OCI-M2 (cell line): Measurements from ENCODE around the gene AKR1C1.
"Not testable (repeated sequence)": the region's sequence is repeated elsewhere in the genome, so short reads cannot be mapped to it uniquely, and the experiment has no call there.

Experiments used
- DNase-seq: peaks from one replicate; lab custom pipeline; 2025; ENCODE audit not compliant: unreplicated experiment; lab: John Stamatoyannopoulos, UW

The AKR1C1 gene

DNA sequence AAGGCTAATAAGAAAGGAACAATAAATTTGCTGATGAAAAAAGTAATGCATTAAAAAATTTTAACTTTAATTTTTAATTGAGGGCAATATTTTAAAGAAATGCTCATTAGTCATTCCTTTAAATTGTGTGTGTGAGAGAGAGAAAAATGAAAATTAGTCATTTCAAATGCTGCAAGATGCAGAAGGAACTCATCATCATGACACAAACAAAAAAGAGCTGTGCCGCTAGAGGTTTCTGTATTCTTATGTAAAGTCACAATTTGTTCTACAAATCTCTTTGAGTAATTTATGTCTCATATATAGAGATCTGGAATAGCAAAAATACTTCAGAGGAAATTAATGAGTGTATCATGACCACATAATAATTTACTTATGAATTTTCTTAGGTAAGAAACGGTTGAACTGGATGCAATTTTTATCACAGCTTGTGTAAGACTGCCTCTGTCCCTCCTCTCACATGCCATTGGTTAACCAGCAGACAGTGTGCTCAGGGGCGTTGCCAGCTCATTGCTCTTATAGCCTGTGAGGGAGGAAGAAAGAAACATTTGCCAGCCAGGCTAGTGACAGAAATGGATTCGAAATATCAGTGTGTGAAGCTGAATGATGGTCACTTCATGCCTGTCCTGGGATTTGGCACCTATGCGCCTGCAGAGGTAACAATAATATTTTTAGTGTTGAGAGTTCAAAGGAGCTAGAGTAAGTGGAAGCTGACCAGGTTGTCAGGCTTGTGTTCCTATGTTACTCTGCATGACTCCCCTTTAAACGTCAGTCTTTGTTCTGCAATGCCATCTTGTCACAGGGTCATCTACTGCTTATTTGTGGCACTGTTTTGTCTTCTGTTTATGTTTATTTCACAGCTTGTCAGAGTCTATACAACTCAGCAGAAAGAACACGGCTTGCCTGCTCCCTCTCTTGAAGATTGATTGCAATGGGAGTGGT, at the start of gene AKR1C1:
Gene AKR1C1, plus strand, starts transcription at position 540 of the 939 bp plus-strand sequence. Its CDS starts 30 bp downstream, at position 570.
- DNase-seq, result not testable (repeated sequence)

DNA sequence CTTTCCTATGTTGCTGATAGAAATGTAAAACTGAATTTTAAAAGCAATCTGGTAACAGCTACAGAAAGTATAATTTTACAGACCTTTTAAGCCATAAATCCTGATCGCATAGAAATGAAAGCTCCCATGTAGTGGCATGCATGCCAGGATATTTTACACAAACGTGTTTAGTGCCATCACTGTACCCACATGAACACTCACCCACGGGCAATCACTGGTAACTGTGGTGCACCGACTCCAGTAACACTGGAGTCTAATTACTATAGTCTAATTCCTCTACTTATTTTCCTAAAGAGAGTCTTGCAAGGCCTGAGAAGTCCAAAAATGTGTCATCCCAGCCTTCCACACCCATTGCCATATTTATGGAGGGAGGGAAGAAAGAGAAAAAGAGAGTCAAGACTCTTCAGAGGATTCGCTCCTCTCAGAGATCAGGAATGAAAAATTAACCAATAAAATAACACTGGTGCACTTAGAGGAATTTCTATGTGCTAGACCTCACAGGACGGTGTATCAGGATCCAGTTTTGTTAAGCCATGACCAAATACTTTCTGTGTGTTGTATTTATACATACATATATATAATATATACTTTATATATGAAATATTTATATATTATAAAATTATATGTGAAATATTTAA, 48.9 kb upstream of the AKR1C1 start:
- no peak for DNase-seq

DNA sequence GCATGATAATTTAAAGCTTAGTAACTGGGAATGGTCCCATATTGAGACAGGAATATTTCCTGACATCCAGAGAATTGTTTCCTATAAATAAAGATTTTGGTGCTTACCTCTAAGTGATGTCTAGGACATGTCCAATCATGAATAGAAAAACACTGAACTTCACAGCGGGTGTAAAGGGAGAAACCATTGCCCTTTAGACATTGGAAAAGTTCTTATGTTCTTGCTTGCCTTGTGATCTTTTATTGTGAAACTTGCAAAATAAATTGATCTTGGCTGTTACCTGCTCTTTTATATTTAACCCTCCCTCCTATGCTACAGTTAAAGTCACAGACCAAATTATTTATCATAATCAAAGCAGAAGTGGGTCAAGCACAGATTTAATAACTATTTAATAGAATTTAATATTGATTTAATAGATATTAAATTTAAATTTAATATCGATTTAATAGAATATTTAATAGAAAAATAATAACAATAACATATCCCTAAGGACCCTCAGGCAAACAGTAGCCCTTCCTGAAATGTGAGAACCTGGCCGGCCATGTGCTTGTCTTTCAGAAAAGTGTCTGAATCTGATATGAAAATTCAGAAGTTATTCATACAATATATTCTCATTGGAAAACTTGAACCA, 47.0 kb upstream of the AKR1C1 start:
- no peak for DNase-seq

DNA sequence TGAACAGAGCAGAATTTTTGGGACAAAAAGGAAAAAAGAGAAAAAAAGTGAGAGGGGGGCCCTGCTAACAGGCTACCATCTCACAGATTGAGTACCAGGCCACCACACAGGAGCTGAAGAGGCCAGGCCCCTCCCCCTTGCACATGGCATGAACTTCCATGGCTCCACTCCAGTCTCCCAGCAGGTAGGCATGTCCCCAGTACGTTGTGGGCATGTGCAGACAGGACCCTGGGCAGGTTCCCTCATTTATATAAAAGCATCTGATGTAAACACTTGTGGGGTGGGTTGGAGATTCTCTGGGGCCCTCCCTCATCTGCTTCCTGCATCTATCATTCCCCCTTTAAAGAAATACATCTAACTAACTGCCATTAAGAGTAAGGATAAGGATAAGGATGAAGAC, 45.0 kb upstream of the AKR1C1 start:
- DNase-seq, result no peak

DNA sequence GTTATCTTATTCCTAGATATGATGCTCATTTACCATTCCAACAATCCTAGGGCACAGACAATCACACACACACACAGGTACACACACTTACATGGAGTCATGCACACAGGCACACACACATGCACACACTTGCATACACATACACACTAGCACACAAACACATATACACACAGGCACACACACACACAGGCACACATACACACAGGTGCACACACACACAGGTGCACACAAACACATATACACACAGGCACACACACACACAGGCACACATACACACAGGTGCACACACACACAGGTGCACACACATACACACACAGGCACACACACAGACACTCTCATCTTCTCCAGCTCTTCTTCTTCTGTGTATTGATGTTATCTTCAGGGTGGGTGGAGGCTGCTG, 38.7 kb upstream of the AKR1C1 start:
- not testable (repeated sequence) for DNase-seq

DNA sequence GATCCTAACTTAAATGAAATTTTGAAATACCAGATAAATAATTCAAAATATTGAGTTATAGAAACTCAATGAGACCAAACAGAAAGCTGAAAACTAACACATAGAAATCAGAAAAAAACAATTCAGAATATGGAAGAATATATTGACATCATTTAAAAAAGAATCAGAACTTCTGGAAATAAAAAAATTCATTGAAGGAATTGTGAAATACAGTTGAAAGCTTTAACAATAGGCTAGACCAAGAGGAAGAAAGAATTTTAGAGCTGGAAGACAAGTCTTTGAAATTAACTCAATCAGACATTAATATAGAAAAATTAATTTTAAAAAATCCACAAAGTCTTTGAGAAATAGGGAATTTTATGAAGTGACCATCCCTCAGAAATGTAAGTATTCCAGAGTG, 36.8 kb upstream of the AKR1C1 start:
- no peak for DNase-seq

DNA sequence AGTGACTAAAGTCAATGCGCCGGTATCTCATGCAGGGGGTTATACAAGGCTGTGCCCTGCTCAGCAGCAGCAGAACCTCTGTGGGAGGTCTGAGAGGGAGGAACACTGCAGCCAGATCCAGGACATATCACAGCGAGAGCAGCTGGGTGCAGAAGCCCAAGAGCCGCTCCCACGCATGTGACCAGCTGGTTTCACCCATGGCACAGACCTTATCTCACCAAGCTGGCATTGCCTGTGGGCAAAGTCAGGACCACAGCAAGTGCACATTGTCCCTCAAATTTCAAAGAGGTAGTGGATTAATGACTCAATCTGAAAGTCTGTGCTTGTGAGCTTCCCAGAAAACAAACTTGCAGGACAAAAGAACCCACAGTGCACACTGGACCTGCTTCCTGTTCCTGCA, 31.6 kb upstream of the AKR1C1 start:
- DNase-seq, result no peak

DNA sequence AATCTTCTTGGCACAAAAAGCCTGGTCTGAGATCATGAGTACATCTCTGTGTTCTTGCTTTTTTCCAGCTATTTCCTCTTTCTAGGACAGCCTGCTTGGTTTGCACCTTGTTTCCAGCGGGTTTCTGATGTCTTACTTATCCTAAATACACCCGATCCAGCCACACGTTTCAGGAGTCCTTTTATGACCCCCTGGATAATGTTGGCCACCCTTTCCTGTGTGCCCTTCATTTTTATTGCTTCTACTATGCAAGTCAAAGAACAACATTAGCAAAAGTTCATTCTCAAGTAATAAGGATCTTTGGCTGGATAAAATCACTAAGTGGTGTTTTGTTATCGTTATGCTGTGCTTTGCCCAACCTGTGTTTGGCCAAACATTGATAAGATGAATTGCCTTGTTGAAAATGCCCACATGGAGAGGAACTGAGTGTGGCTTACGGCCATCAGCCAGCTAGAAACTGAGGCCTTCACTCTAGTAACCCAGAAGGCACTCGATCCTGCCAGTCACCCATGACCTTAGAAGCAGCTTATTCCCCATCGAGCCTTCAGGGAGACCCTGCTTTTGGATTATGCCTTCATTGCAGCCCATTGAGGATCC, 28.7 kb upstream of the AKR1C1 start:
- DNase-seq, result no peak

DNA sequence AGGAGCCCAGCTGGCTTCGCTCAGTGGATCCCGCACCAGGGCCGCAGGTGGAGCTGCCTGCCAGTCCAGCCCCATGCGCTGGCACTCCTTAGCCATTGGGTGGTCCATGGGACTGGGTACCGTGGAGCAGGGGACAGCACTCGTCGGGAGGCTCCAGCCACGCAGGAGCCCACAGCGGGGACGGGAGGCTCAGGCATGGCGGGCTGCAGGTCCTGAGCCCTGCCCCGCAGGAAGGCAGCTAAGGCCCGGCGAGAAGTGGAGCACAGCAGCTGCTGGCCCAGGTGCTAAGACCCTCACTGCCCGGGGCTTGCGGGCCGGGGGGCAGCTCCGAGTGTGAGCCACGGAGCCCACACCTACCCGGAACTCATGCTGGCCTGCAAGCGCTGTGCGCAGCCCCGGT, 25.9 kb upstream of the AKR1C1 start:
- no peak for DNase-seq

DNA sequence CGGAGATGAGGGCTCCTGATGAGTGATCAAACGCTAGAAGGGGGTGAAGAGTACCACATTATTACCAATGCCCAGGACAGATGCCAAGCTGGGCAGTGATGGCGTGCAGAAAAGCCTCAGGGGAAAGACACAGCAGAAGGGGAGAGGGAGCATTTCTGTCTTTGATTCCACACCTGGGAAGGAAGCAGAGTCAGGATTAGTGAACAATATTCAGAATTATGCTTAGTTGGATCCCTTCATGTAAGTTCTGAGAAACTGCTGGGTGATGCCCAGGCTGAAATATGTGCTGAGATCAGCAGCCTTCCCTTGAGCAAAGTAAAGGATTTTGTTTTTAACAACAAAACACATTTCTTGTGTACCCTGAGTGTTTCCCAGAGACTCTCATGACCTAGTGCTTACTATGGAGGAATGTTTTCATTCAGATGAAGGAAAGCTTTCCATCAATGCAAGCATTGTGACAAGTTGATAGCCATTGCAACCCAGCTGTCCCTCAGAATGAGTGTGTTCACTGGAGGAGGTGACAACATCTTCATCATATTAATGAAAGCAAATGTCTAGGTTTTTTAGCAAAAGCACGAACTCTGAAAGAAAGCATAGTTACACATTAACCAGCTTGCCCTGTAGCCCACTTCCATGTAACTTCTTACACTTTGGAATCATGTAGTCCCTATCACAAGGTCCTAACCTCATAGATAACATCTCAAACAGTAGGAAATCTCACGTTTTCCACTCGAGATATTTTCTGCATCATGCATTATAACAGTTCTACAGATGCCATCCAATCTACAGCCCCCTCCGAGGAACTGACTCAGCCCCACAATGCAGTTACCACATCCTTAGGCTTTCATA, 23.8 kb upstream of the AKR1C1 start:
- DNase-seq, result no peak

DNA sequence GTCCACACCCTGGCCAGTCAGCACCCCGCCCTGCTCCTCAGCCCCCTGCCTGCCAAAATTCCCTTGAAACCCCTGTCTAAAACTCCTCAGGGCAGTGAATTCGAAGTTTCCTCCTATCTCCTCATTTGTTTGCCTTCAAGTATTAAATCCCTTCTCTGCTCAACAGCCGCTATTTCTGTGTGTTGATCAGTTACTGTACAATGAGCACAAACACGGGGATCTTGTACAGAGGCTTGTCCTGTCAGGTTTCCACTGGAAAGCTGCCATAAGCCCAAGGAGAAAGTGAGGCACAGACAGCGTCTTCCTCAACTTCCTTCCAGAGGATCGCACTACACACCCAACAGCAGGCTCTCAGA, 23.2 kb upstream of the AKR1C1 start:
- DNase-seq, result not testable (repeated sequence)

DNA sequence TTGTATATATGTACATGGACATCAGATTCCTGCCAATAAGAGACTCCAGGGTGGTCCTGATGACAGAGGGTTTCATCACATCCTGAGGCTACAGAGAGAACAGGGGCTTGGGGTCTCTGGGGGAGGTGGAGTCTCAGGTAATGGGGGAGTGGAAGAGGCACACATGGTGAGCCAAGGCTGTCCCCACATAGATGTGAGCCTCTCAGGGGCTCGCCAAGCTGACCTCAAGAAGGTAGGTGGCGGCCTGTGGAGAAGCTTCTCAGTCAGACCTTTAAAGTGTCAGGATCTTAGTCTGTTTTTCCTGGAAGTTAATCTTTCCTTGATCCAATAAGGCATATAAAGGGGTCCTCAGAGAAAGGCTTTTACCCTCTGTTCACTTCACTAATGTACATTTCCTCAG, 22.3 kb upstream of the AKR1C1 start:
- DNase-seq, result not testable (repeated sequence)

DNA sequence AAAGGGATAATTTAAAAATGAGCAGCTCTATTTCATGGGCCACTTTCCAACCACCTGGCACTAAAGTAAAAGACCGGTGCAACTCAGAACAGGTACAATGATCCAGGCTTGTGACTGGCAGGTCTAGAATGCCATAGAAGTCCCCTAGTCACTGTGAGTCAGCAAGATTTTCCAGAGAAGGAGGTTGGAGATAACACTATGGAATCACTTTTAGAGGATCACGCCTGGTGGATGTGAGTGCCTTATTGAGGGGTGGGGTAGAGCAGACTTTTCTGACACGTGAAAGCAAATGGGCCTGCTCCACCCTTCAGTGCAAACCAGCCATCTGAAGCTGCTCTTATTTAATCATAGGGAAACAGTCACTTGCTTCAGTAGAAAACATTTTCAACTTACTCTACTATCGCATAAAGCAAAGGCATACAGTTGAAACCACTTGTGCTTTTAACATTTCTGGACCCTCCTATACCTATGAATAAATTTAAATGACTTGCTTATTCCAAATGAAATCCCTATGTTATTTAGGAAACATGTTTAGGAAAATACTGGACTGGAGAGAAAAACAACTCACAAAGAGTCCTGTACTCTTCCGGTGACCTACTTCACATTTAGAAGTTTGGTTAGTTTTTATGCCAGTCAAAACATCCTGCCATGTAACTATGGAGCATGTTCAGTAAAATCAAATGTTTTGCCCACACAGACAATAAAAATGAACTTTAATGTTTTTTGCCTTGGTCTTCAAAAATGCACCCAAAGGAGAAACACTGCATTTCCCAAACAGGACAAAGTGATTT, 21.5 kb upstream of the AKR1C1 start:
- peak; percentile 9 for DNase-seq

DNA sequence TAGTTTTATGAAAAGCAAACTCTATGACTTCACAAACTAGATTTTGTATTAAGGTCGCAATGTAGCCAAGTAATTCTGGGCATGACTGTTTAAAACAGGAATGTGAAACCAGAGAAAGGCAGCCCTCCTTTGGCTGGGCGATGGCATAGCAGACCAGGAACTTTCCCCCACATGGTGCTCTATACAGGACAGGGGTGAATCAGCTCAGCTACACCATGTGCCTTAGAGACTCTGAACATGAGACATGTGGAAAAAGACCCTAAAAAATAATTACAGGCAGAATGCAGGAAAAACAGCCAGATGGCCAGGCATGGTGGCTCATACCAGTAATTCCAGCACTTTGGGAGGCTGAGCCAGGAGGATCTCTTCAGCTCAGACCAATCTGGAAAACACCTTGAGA, 20.3 kb upstream of the AKR1C1 start:
- DNase-seq, result not testable (repeated sequence)

DNA sequence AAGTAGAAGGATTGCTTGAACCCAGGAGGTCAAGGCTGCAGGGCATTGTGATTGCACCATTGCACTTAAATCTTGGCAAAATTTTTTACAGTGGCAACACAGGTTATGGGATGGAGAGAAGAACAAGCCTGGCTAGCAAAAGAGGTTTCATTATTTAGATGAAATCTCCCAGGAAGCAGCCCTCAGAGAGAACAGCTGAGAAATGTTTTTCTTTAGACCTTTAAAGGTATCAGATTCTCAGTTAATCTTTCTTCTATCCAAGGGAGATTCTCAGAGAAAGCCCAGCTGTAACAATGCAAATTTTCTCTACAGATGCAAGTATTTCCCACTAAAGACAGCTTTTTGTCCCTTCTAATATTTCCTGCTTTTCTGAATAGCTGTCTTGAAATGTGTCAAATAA, 19.8 kb upstream of the AKR1C1 start:
- DNase-seq, result not testable (repeated sequence)

DNA sequence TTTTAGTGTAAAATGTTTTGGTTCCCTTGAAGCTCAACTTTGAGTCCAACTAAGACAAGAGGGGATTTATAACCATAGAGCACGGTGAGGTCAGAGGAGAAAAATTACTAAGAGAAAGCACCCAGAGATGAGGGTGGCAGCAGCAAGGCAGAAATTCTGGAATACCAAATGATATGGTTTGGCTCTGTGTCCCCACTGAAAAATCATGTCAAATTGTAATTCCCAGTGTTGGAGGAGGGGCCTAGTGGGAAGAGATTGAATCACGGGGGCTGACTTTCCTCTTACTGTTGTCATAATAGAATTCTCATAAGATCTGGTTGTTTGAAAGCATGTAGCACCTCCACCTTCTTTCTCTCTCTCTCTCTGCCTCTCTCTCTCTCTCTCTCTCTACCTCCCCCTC, 19.4 kb upstream of the AKR1C1 start:
- DNase-seq, result no peak

DNA sequence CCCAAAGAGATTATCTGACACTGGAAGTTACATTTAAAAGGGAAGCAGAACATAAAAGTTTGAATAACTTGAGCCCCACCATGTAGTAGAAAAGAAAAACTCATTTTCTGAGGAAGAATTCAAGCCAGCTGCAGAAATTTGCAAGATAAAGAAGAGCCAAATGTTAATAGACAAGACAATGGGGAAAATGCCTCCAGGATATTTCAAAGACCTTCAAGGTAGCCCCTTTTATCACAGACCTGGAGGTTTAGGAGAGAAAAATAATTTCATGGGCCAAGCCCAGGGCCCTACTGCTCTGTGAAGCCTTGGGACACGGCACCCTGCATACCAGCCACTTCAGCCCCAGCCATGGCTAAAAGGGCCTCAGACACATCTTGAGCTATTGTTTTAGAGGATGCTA, 18.4 kb upstream of the AKR1C1 start:
- no peak for DNase-seq

DNA sequence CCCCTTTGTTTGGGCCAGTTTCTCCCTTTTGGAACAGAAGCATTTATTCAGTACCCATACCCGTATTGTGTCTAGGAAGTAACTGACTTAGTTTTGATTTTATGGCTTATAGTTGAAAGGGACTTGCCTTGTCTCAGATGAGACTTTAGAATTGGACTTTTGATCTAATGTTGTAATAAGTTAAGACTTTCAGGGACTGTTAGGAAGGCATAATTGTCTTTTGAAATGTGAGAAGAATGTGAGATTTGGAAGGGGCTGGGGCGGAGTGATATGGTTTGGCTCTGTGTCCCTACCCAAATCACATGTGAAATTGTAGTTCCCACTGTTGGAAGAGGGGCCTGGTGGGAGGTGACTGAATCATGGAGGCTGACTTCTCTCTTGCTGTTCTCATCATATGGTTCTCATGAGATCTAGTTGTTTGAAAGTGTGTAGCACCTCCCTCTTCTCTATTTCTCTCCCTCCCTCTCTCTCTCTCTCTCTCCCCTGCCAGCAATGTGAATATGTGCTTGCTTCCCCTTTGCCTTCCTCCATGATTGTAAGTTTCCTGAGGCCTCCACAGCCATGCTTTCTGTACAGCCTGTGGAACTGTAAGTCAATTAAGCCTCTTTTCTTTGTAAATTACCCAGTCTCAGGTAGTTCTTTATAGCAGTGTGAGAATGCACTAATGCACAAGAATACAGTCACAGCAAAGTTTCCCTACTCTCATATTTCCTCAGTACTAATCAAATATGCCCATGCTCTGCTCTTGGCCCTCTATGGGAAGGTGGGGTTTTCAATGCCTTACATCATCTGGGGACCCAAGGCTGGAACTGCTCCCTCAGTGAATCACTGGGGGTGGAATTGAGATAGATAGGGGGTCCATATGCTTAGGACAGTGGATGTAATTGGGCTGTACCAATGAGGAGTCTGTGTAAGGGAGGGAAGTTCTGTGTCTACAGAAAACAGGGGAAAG, 17.2 kb upstream of the AKR1C1 start:
- no peak for DNase-seq
